Cardiac muscle cell (in vitro differentiated cells and primary cell): Measurements from ENCODE around the gene HSPB6. TPM values are rescaled to one million over a fixed set of nuclear protein-coding genes. Genes with fewer than 3 reads are reported as not detected.
A peak's percentile ranks its signal among the peaks of the same experiment; 100 is the strongest.

Experiments used
- DNase-seq, 2 donors: peaks; one replicate each; pipeline versions ENCODE4 v3.0.0 to v3.0.0-alpha.2; 2010 to 2017; ENCODE audit warnings: low read depth in 1 of 2, low spot score in 1 of 2
- H3K27ac ChIP-seq: fragments of 200-600 bp; sonication (generic); 2 replicates; pipeline ENCODE4 v1.5.1; 2016
- H3K27me3 ChIP-seq: fragments of 200-600 bp; sonication (generic); 2 replicates; pipeline ENCODE4 v1.6.0; 2016; ENCODE audit warnings: control low read depth
- H3K36me3 ChIP-seq: fragments of 200-600 bp; sonication (generic); 2 replicates; pipeline ENCODE4 v1.5.1; 2016; ENCODE audit warnings: control low read depth
- H3K4me1 ChIP-seq: fragments of 200-600 bp; sonication (generic); 2 replicates; pipeline ENCODE4 v1.8.1; 2017; ENCODE audit warnings: low read depth, mild to moderate bottlenecking, mixed run types
- H3K4me3 ChIP-seq: fragments of 200-600 bp; sonication (generic); 2 replicates; pipeline ENCODE4 v1.5.1; 2016; ENCODE audit warnings: mild to moderate bottlenecking
- H3K9me3 ChIP-seq: fragments of 200-600 bp; sonication (generic); 2 replicates; pipeline ENCODE4 v1.5.1; 2017; ENCODE audit warnings: low read depth, mild to moderate bottlenecking, control low read depth
- polyA plus RNA-seq: library from polyadenylated mRNA; unstranded; fragments of >200 nt; fragmentation: Nextera tagmentation; extraction: Ambion mirVana; gene quantifications from 2 replicates; pipeline ENCODE4 v1.2.1, GENCODE V29; 2016
- total RNA-seq: library from RNA; depleted of rRNA; stranded (reverse); fragments of >200 nt; gene quantifications from 2 replicates; pipeline ENCODE4 v1.2.3, GENCODE V29; 2016
- TF ChIP-seq, protein P1 (sequence below): IDR thresholded peaks from 2 replicates; pipeline ENCODE4 v1.5.1; 2012; ENCODE audit warnings: low read depth, mild to moderate bottlenecking, low read length

The HSPB6 gene
- total and polyA plus RNA-seq, 2 experiments from 2014 or later, result 0.51 to 2.6 TPM

DNA sequence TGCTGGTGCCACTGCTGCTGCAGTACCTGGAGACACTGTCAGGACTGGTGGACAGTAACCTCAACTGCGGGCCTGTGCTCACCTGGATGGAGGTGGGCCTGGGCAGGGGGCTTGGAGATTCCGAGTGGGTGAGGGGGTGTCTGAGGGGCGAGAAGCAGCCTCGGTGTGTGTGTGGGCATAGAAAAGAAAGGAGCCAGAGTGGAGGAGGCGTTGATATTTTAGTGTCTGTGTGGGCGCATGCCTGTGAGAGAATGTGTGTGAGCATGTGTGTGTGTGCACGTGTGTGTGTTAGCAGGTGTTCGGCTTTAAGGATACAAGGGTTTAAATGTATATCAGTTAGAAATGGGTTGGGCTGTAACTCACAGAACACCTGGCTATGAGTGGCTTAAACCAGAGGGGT lies 22.2 kb upstream of the HSPB6 start:
- H3K27me3 ChIP-seq, result no peaks in the 10 kb centered on the region
- DNase-seq, result no peak
- TF ChIP-seq, protein P1, sequence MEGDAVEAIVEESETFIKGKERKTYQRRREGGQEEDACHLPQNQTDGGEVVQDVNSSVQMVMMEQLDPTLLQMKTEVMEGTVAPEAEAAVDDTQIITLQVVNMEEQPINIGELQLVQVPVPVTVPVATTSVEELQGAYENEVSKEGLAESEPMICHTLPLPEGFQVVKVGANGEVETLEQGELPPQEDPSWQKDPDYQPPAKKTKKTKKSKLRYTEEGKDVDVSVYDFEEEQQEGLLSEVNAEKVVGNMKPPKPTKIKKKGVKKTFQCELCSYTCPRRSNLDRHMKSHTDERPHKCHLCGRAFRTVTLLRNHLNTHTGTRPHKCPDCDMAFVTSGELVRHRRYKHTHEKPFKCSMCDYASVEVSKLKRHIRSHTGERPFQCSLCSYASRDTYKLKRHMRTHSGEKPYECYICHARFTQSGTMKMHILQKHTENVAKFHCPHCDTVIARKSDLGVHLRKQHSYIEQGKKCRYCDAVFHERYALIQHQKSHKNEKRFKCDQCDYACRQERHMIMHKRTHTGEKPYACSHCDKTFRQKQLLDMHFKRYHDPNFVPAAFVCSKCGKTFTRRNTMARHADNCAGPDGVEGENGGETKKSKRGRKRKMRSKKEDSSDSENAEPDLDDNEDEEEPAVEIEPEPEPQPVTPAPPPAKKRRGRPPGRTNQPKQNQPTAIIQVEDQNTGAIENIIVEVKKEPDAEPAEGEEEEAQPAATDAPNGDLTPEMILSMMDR, result no peak
- no peak overlapping the region for H3K27ac ChIP-seq
- H3K36me3 ChIP-seq, result no peaks in the 10 kb centered on the region
- no peaks in the 10 kb centered on the region for H3K9me3 ChIP-seq
- H3K4me3 ChIP-seq, result no peak overlapping the region
- H3K4me1 ChIP-seq, result no peaks in the 10 kb centered on the region

DNA sequence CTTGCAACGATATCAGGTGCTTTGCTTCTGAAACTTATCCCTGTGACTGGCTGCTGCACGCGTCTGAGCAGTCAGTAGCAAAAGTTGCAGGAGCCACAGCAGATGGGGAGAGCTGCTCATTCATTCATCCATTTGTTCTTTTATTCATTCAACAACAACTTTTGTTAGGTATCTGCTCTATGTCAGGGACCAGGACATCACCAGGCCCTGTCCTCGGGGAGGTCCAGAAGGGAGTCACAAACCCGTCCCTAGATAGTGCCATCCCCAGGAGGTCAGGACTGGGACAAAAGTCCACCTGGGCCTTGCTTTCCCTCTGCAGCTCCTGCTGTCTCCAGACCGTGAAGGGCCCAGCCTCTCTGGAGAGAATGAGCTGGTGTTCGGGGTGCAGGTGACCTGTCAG lies 21.1 kb upstream of the HSPB6 start:
- no peaks in the 10 kb centered on the region for H3K4me1 ChIP-seq

DNA sequence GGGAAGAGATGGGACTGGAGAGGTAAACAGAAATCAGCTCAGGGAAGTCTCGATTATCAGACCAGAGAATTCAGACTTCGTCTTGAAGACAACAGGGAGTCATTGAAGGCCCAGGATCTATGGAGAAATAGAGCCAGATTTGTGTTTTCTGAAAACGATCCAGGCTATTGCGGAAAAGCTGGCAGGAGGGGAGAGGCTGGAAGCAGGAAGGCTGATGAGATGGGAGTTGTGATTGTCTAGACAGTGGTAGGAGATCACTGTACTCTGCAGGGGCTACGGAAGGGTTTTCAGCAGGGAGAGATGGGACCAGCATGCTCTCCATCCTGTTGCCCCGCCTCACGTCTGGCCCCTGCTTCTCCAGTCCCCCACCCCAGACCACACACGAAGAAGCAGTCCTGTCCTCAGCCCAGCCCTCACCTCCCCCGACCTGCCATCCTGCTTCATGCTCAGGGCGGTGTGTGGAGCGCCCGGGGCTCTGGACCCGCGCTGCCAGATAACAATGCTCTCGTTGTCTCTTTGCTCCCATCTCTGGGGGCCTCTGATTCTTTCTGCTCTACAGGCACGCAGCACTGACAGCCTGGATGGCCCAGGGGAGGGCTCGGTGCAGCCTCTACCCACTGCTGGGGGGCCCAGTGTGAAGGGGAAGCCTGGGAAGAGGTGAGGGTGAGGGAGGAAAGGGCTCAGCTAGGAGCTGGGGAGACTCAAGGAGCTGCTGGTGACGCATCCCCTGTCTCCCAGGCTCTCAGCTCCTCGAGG lies 20.4 kb upstream of the HSPB6 start:
- no peak overlapping the region for H3K27ac ChIP-seq
- DNase-seq, result peak in 1 of 2 donors; percentile 15
- no peaks in the 10 kb centered on the region for H3K4me1 ChIP-seq
- no peaks in the 10 kb centered on the region for H3K36me3 ChIP-seq
- no peaks in the 10 kb centered on the region for H3K27me3 ChIP-seq
- TF ChIP-seq, protein P1, result no peak
- H3K4me3 ChIP-seq, result no peak overlapping the region
- H3K9me3 ChIP-seq, result no peaks in the 10 kb centered on the region

More for the DNA sequence above, 21.1 kb upstream of the HSPB6 start:
- no peaks in the 10 kb centered on the region for H3K27me3 ChIP-seq
- no peak for DNase-seq
- TF ChIP-seq, protein P1, result no peak
- no peak overlapping the region for H3K27ac ChIP-seq
- H3K9me3 ChIP-seq, result no peaks in the 10 kb centered on the region
- H3K36me3 ChIP-seq, result no peaks in the 10 kb centered on the region
- H3K4me3 ChIP-seq, result no peak overlapping the region

DNA sequence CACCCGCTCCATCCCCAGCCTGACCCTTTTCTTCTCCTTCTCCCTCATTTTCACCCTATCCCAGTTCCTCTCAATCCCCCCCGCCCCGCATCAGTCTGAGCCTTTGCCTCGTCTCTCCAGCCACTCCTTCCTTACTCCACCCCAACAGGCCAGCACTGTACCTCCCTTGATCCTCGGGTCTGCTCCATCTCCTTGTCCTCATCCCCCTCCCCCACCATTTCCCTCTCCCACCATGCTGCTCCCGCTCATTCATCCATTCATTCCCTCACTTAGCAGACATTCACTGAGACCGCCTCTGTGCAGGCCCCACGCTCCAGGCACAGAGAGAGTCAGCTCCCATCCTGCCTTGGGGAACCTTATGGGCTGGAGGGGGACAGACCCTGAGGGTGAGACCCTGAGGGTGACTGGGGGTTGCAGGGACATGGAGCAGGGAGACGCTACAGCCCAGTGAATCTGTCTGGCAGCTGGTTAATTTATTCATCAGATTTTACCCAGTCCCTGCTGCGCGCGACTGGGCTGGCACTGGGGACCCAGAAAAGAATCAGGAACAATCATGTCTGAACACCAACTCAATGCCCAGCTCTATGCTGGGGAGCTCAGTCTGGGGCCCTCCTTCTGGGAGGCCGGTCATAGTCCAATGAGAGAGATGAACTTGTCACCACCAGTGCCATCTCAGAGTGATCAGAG lies 19.4 kb upstream of the HSPB6 start:
- no peaks in the 10 kb centered on the region for H3K9me3 ChIP-seq
- DNase-seq, result no peak
- no peaks in the 10 kb centered on the region for H3K4me1 ChIP-seq
- H3K4me3 ChIP-seq, result peak overlapping the region; percentile 99
- H3K27me3 ChIP-seq, result no peaks in the 10 kb centered on the region
- H3K27ac ChIP-seq, result no peak overlapping the region
- H3K36me3 ChIP-seq, result no peaks in the 10 kb centered on the region
- TF ChIP-seq, protein P1, result no peak

DNA sequence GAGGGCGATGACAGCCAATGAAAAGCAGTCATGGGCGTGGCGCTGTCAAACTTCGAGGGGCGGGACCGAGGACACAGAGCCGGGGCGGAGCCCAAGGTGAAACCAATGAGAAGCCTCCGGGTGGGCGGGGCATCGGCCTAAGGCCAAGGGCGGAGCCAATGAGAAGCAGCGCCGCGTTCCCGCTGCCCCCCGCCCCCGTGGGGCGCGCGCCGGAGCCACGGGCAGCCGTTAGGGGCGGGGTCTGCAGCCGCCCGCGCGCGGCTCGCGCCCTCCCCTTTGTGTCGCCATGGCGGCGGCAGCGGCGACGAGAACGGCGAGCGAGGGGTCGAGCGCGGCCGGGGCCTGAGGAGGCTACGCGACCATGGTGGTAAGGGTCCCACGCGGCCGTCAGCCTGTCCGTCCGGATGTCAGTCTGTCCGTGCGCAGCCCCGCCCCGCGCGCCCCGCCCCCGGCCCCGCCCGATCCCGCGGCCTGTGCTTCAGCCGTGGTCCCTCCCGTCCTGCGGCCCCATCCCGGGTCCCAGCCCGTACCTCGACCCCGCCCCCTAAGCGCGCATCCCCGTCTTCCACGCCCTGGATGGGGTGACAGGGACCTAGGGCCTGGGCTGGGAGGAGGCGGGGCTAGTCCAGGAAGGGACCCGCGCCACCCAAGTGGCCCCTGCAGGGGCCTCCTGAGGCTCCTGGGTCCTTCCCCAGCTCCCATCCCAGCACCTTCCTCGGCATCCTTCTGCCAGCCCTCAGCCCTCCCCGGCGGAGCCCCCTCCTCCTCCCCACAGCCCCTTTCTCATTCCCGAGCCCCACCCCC lies 18.7 kb upstream of the HSPB6 start, which contains the start of gene ARHGAP33:
TSS of gene ARHGAP33 (plus strand) at position 267 of the 804 bp plus-strand sequence. CDS start at position 362, 95 bp downstream.
- Histone ChIP-seq H3K9me3 (no peaks in the 10 kb centered on the region), H3K4me3 (peak within 1 kb of the TSS; percentile 99), H3K4me1 (no peaks in the 10 kb centered on the region), H3K27me3 (no peaks in the 10 kb centered on the region), H3K27ac (no peak within 1 kb of the TSS), H3K36me3 (no peaks in the 10 kb centered on the region)
- peak; percentile 97 to 100 for DNase-seq
- TF ChIP-seq, protein P1, result no peak
